Body of pancreas (tissue), 4 donors: ENCODE results near the gene RCAN2.

Experiments used
- POLR2A ChIP-seq, 3 donors: fragments of 450-650 bp; IDR thresholded peaks; one replicate each; pipeline ENCODE4 v1.6.1; 2016; ENCODE audit warnings: antibody characterized with exemption in 3 of 3, mild to moderate bottlenecking in 2 of 3
- TF ChIP-seq, protein P1 (sequence below), 7 experiments: fragments of 450-650 bp in 4 of 7; fragments of 200-600 bp in 3 of 7; sonication (generic) in 3 of 7; IDR thresholded peaks; one replicate each; pipeline ENCODE4 v1.5.1; 2016 to 2019; ENCODE audit warnings: antibody characterized with exemption in 7 of 7

GRCh38 chr6:46452312-46452917 lies 38.8 kb downstream of the RCAN2 start:
- TF ChIP-seq, protein P1, sequence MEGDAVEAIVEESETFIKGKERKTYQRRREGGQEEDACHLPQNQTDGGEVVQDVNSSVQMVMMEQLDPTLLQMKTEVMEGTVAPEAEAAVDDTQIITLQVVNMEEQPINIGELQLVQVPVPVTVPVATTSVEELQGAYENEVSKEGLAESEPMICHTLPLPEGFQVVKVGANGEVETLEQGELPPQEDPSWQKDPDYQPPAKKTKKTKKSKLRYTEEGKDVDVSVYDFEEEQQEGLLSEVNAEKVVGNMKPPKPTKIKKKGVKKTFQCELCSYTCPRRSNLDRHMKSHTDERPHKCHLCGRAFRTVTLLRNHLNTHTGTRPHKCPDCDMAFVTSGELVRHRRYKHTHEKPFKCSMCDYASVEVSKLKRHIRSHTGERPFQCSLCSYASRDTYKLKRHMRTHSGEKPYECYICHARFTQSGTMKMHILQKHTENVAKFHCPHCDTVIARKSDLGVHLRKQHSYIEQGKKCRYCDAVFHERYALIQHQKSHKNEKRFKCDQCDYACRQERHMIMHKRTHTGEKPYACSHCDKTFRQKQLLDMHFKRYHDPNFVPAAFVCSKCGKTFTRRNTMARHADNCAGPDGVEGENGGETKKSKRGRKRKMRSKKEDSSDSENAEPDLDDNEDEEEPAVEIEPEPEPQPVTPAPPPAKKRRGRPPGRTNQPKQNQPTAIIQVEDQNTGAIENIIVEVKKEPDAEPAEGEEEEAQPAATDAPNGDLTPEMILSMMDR (IDR thresholded peaks at IDR 0.05): no peak
- TF ChIP-seq POLR2A (IDR thresholded peaks at IDR 0.05): no peak
